IMR-90 (cell line): Measurements from ENCODE around the gene LY6G6D.

Experiments used
- CEBPB ChIP-seq: IDR thresholded peaks from 2 replicates; pipeline ENCODE4 v1.6.1; 2012; ENCODE audit warnings: low read depth, low read length, improper control_type of control experiment
- CHD1 ChIP-seq: IDR thresholded peaks from 2 replicates; pipeline ENCODE4 v1.6.1; 2012; ENCODE audit warnings: low read depth, low read length, improper control_type of control experiment
- FOS ChIP-seq: fragments of 150-350 bp; IDR thresholded peaks from 2 replicates; pipeline ENCODE4 v1.6.1; 2016; ENCODE audit warnings: low read depth, low read length
- MAFK ChIP-seq: IDR thresholded peaks from 2 replicates; pipeline ENCODE4 v1.6.1; 2012; ENCODE audit warnings: low read depth, low read length, improper control_type of control experiment
- MAZ ChIP-seq: IDR thresholded peaks from 2 replicates; pipeline ENCODE4 v1.6.1; 2012; ENCODE audit warnings: low read depth, mild to moderate bottlenecking, low read length, improper control_type of control experiment, moderate library complexity, borderline replicate concordance
- MXI1 ChIP-seq: IDR thresholded peaks from 2 replicates; pipeline ENCODE4 v1.6.1; 2012; ENCODE audit warnings: low read depth, mild to moderate bottlenecking, low read length, moderate library complexity, borderline replicate concordance
- NFE2L2 ChIP-seq: fragments of 150-350 bp; IDR thresholded peaks from 2 replicates; pipeline ENCODE4 v1.6.1; 2016; ENCODE audit warnings: low read depth, mild to moderate bottlenecking, low read length
- POLR2A ChIP-seq: IDR thresholded peaks from 2 replicates; pipeline ENCODE4 v1.6.1; 2012; ENCODE audit warnings: mild to moderate bottlenecking, low read depth, low read length
- RAD21 ChIP-seq: IDR thresholded peaks from 2 replicates; pipeline ENCODE4 v1.6.1; 2012; ENCODE audit warnings: low read length, improper control_type of control experiment
- RCOR1 ChIP-seq: IDR thresholded peaks from 2 replicates; pipeline ENCODE4 v1.6.1; 2012; ENCODE audit warnings: mild to moderate bottlenecking, low read length, improper control_type of control experiment; ENCODE audit not compliant: insufficient replicate concordance
- RFX5 ChIP-seq: IDR thresholded peaks from 2 replicates; pipeline ENCODE4 v1.8.0; 2012; ENCODE audit warnings: low read depth, mild to moderate bottlenecking, low read length, moderate library complexity
- SMC3 ChIP-seq: fragments of 150-350 bp; IDR thresholded peaks from 2 replicates; pipeline ENCODE4 v1.6.1; 2016; ENCODE audit warnings: low read depth, mild to moderate bottlenecking, antibody characterized with exemption, low read length, moderate library complexity
- TF ChIP-seq, protein P1 (sequence below): conservative IDR thresholded peaks from 2 replicates; pipeline ENCODE4 v1.5.1; 2012; ENCODE audit warnings: mild to moderate bottlenecking, low read depth, low read length, improper control_type of control experiment
- TF ChIP-seq, protein P2 (sequence below): fragments of 150-350 bp; IDR thresholded peaks from 2 replicates; pipeline ENCODE4 v1.6.1; 2017; ENCODE audit warnings: mild to moderate bottlenecking, antibody characterized with exemption, low read length, low read depth

DNA sequence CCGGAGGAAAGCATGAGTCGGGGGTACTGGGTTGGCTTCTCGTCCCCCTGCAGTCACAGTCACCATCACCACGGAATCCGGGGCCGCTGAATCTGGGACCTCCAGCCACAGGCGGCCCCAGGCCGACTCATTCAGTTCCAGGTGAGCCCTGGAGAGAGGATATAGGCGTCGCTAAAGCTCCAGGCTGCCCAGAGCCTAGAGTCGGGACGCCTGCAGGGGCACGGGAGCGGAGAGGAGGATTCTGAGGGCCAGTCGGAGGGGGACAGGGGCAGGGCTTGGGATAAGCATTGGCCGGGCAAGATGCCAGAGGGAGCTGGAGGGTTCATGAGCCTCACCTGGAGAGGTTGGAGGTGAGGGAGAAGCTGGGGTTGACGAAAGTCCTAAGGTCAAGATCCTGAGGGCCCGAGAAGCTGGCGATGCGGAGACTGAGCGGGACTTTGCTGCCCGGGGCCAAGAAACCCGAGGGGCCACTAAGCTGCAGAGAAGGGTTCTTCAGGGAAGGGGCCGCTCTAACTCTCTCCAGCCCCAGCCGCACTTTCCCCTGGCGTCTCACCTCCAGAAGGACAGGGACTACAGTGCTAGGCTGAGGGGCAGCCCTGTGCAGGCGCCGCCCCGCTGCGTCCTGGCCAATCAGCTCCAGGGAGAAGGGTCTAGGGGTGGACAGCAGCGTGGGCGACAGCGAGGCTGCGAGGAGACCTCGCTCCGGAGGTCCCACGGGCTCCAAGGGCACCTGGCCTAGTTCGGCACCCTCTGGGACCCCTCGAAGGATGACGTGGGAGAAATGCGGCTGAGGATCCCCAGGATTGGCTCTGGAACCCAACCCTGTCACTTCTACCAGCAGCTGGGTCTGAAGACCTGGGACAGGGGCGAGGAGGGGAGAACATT is 51.0 kb downstream of the LY6G6D start:
- no peak for TF ChIP-seq MAZ
- TF ChIP-seq, protein P1, sequence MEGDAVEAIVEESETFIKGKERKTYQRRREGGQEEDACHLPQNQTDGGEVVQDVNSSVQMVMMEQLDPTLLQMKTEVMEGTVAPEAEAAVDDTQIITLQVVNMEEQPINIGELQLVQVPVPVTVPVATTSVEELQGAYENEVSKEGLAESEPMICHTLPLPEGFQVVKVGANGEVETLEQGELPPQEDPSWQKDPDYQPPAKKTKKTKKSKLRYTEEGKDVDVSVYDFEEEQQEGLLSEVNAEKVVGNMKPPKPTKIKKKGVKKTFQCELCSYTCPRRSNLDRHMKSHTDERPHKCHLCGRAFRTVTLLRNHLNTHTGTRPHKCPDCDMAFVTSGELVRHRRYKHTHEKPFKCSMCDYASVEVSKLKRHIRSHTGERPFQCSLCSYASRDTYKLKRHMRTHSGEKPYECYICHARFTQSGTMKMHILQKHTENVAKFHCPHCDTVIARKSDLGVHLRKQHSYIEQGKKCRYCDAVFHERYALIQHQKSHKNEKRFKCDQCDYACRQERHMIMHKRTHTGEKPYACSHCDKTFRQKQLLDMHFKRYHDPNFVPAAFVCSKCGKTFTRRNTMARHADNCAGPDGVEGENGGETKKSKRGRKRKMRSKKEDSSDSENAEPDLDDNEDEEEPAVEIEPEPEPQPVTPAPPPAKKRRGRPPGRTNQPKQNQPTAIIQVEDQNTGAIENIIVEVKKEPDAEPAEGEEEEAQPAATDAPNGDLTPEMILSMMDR: no peak
- TF ChIP-seq MXI1: no peak
- no peak for TF ChIP-seq POLR2A
- TF ChIP-seq FOS: no peak
- no peak for TF ChIP-seq CEBPB
- TF ChIP-seq RAD21: no peak
- no peak for TF ChIP-seq MAFK
- TF ChIP-seq NFE2L2: no peak
- no peak for TF ChIP-seq SMC3
- no peak for TF ChIP-seq RFX5
- TF ChIP-seq, protein P2, sequence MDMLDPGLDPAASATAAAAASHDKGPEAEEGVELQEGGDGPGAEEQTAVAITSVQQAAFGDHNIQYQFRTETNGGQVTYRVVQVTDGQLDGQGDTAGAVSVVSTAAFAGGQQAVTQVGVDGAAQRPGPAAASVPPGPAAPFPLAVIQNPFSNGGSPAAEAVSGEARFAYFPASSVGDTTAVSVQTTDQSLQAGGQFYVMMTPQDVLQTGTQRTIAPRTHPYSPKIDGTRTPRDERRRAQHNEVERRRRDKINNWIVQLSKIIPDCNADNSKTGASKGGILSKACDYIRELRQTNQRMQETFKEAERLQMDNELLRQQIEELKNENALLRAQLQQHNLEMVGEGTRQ: no peak
- no peak for TF ChIP-seq RCOR1
- no peak for TF ChIP-seq CHD1
